Measurements from ENCODE around the gene VPS35L. TPM values are rescaled to one million over a fixed set of nuclear protein-coding genes. Genes with fewer than 3 reads are reported as not detected.
"Not testable (repeated sequence)": the region's sequence is repeated elsewhere in the genome, so short reads cannot be mapped to it uniquely, and the experiment has no call there.

The VPS35L gene
- polyA plus RNA-seq, 3 donors, result 60.8 to 64.7 (median 63.9) TPM

DNA sequence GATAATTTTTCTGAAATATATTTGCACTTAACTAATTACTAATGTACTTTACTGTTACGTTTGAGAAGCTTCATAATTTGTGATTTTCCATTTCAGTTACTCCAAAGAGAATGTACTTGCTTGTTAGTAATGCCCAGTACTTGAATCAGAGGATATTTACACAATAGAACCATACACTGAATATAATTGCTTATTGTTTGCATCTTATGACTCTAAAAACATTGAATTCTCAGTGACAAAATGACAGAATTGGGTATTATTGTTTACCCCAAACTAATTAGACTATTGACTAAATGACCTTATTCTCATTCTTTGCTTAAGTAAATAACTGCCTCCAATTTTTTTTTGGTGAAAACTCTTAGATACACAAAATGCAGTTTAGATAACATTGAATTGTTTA lies 22.9 kb upstream of the VPS35L start:
- DNase-seq (ENCODE audit: low read depth in 3 of 3, low spot score in 2 of 3), result no peak

DNA sequence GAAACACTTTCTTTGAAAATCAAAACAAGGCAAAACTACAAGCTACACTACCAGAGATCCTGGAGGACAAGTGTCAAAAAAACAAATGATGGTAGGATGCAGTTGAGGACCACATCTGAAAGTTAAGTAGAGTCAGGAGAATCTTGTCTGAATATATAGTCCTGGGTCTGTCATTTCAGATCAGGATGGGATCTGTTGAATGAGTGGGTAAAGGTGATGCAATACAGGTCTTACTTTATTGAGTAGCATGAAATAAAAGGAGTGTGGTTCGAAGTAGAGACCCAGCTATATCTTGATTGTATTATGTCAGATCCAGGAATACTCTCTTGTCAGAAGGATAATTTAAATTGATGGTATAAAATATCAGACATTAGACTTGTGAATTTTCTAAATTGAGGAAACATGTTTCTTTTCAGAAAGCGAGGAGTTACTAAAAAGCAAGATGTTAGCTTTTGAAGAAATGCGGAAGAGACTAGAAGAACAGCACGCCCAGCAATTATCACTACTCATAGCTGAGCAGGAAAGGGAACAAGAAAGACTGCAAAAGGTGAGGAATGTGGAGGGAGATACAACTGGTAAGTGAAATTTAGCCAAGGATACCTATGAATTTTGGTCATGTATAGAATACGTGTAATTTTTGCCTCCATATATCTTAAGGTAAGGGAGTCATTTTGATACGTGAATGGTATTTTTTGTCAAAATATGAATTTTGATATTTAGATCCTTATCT lies 15.1 kb upstream of the VPS35L start:
- no peak for DNase-seq (ENCODE audit: low read depth in 3 of 3, low spot score in 2 of 3)

DNA sequence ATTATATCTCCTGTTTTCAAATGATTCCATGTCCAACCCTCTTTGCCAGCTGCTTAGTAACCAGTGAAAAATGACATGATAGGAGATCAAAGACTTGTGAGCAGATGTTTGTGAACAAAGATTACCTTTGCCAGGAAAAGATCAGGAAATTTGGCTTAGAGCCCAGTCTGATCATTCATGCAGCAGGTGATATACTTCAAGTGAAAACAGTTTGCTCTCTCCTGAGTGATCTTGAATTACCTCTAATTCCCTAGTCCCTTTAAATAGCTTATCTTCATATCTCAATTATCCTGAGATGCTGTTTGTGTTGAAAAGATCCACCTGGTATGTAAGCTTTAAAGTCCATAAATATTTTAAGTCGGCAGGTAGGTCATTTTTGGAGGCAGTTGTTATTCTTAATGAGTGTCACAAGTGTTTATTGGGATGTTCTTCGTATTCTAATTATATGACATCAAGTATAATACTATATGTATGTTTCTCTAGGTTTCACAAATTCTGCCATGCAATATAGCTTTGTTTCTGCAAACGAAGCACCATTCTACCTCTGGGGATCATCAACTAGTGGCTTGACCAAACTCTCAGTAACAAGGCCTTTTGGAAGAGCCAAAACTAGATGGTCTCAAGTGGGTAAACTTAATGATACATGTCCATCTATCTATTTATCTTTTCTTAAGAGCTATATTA lies 13.2 kb upstream of the VPS35L start:
- DNase-seq (ENCODE audit: low read depth in 3 of 3, low spot score in 2 of 3), result no peak

- not testable (repeated sequence) for DNase-seq (ENCODE audit: low read depth in 3 of 3, low spot score in 2 of 3)
Observed at GRCh38 chr16:19543278-19543996, 12.1 kb upstream of the VPS35L start.

DNA sequence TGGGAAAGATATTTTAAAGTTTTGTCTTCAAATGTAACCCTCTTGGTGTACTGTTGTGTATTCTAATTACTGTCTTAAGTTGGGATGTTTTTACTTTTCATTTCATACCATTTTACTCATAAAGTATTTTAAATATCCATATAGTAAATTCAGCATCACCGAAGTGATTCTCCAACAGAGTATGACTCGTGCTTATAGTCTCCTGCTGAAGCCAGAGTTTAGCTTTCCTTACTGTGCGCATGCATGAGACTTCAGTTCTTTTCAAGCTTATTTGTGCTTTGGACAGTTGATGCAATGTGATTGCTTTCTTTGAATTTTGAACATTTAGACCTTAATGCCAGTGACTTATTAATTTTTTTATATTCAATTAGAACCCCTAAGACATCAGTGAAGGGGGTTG lies 7.4 kb upstream of the VPS35L start:
- DNase-seq (ENCODE audit: low read depth in 3 of 3, low spot score in 2 of 3), result no peak

DNA sequence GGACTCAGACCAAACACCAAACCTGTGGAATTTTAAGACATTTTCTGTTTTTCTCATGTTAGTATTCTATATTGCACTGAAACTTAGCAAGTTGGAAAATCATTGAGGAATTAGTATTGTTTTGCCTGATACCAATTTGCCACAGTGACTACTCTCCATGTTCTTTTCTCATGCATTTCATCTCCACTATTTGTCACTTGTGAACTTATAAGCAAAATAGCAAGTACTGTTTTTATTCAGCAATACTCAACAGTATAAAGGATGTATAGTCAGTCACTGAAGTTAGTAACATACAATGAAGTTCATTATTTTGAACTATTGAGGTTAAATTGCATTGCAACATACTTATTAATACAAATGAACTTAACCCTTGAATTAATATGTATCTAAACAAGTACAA lies 5.8 kb upstream of the VPS35L start:
- DNase-seq (ENCODE audit: low read depth in 3 of 3, low spot score in 2 of 3), result no peak

DNA sequence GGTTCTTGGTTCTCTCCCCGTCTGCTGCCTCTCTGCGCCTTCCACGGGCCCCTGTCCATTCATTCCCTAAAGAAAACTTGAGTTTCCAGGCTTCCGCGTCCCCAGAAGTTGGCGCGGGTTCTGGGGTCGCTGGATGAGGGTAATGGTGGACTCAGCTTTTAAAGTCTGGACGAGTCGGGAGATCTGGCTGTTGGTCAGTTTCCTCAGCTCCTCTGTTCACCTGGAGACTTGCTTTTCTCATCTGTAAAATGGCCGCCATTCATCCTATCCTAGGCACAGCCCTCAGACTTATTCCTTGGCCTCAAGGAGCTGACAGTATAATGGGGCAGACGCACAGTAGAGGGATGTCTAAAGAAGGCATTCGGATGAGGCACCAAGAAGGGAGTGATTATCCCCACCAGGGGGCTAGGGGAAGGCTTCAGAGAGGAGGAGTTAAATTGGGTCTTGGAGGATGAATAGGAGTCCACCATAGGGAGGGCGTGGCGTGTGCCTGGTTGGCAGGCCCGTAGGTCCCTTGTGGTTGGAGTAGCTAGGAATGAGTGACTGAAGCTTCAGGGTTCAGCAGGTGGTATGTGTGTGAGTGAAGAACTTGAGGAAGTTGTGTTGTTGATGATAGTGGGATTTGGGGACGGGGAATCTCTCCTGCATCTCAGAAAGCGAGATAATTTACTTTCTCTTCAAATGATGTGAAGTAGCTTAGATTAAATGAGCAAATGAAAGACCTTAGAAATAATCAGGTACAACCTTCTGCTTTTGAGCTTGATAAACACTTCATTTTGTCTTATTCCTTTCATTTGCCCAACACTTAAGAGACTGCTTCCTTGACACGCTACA lies 652 bp downstream of the VPS35L start:
- peak in 2 of 3 donors; percentile 14 to 16 for DNase-seq (ENCODE audit: low read depth in 3 of 3, low spot score in 2 of 3)

GRCh38 chr16:19559242-19559910 lies 3.9 kb downstream of the VPS35L start:
- DNase-seq (ENCODE audit: low read depth in 3 of 3, low spot score in 2 of 3), result peak; percentile 29 to 50 (median 47)

DNA sequence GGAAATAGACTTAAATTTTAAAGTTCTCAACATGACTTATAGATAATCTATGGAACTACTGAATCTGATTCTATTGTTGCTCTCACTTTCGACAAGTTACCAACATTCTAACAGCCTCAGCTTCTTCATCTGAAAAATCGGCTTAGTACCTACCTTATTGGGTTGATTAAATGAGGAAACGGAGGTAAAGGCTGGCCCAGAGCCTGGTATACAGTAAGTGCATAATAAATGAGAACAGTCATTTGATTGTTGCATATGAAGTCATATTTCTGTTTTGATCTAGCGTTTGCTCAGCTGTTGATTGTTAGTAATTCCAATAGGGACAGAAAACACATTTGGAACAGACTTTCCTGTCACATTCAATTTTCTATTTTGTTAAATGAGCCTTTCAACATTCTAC lies 4.6 kb downstream of the VPS35L start:
- DNase-seq (ENCODE audit: low read depth in 3 of 3, low spot score in 2 of 3), result no peak

GRCh38 chr16:19563377-19563776 lies 7.9 kb downstream of the VPS35L start:
- no peak for DNase-seq (ENCODE audit: low read depth in 3 of 3, low spot score in 2 of 3)

- DNase-seq (ENCODE audit: low read depth in 3 of 3, low spot score in 2 of 3), result no peak
Observed at GRCh38 chr16:19566362-19566761, 10.9 kb downstream of the VPS35L start.

- no peak for DNase-seq (ENCODE audit: low read depth in 3 of 3, low spot score in 2 of 3)
Observed at GRCh38 chr16:19567560-19567959, 12.1 kb downstream of the VPS35L start.

- DNase-seq (ENCODE audit: low read depth in 3 of 3, low spot score in 2 of 3), result no peak
Observed at GRCh38 chr16:19573997-19574396, 18.5 kb downstream of the VPS35L start.

DNA sequence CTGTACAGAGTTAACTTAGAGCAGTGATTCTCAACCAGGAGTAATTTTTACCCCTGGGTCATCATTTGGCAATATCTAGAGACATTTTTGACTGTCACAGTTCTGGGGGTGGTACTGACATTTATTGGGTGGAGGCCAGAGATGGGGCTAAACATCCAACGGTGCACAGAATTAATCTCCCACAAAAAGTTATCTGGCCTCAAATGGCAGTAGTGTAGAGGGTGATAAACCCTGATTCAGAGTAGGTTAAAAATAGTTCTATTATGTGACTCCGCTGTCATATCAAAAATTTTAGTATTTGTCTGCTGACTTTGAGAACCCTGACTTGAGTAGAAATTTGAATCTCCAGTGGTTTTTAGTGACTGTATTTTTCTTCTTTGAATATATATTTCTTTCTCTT lies 19.1 kb downstream of the VPS35L start:
- DNase-seq (ENCODE audit: low read depth in 3 of 3, low spot score in 2 of 3), result no peak

DNA sequence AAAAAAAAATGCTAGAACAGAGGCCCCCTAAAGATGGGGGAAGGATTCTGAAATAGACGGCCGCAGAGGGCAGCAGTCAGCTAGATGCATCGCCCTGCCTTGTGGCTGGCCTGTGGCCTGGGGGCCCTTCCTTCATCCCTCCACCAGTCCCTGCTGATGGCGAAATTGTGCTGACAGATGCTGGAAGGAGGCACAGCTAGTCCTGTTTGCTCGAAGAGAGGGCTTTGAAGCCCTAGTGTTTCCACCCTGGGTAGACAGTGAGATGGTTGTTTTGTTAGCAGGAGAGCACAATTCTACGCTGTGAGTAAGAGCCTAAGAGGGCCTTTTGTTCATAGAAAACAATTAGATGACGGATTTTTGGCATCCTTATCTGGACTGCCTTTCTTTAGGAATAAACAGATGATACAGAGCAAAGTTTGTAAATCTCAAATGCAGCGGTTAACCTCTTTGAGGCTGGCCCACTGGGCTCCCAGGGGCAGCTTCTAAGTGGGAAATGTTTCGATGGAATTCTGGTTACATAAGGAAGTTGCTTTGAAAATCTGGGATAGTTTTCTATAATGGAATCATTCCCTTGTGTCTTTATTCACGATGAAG lies 23.0 kb downstream of the VPS35L start:
- no peak for DNase-seq (ENCODE audit: low read depth in 3 of 3, low spot score in 2 of 3)

DNA sequence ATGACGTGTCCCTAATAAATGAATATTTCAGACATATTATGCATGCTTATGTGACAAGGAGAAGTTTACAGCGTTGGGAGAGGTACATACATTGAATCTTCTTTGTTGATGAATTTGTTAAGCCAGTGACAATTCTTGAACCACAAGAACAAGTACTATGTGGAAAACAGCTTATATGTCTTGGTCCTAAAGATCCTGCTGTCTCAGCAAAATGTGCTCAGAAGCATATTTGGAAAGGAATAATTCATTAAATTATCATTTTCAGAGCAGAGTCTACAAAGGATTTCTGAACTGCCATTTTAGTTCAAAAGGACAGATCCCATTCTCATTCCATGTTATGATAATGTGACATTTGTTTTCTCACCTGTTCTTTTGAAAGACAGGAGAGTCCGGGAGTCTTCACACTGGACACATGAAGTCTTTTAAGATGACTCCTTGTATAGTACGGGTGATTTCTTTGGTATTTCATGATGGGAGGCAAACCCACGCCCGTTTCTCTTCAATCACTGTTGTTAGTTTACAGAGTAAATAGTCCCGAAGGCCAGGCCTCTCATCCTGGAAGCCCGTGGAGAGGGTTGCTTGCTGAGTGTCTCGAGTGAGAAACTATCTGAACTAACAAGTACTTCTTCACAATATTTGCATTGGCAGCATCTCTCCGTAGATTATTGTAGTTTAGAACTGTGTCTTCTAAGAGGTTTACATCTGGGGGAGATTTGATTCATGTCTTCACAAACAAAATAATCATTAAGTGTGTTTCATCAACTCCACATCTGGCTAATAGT lies 26.7 kb downstream of the VPS35L start:
- no peak for DNase-seq (ENCODE audit: low read depth in 3 of 3, low spot score in 2 of 3)

- DNase-seq (ENCODE audit: low read depth in 3 of 3, low spot score in 2 of 3), result peak in 1 of 3 donors; percentile 13
Observed at GRCh38 chr16:19583665-19584300, 28.3 kb downstream of the VPS35L start.

DNA sequence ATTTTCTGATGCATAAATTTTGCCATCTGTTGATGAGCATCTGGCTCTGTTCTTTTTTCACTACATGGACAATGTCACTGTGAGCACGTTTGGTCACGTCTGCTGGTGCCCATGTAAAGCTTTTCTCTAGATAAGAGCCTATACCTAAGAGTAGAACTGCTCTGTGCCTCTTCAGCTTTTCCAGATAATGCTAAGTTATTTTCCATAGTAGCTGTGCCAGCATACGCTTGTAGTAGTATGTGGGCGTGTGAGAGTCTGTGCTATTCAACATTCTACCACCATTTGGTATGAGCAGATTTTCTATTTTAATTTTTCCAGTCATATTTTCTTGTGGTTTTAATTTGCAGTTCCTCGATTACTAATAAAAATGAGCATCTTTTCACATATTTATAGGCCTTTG lies 33.2 kb downstream of the VPS35L start:
- DNase-seq (ENCODE audit: low read depth in 3 of 3, low spot score in 2 of 3), result no peak

DNA sequence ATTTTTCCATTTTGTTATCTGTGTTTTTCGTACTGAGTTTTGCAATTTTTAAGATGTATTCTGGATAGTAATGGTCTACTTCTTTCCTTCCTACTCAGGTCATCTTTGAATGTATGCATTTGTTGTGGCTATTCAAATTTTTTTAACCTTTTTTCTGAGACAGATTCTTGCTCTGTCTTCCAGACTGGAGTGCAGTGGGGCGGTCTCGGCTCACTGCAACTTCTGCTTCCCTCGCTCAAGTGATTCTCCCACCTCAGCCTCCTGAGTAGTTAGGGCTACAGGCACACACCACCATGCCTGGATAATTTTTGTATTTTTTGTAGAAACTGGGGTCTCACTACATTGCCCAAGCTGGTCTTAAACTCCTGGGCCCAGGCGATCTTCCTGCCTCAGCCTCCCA lies 33.6 kb downstream of the VPS35L start:
- no peak for DNase-seq (ENCODE audit: low read depth in 3 of 3, low spot score in 2 of 3)

Data from right renal cortex interstitium (tissue), 3 donors.